Measurements from ENCODE around the gene IGFBP2. TPM values are rescaled to one million over a fixed set of nuclear protein-coding genes. Genes with fewer than 3 reads are reported as not detected.

The IGFBP2 gene
- total and polyA plus RNA-seq, 2 experiments from 2014 or later, result 177 to 364 TPM

DNA sequence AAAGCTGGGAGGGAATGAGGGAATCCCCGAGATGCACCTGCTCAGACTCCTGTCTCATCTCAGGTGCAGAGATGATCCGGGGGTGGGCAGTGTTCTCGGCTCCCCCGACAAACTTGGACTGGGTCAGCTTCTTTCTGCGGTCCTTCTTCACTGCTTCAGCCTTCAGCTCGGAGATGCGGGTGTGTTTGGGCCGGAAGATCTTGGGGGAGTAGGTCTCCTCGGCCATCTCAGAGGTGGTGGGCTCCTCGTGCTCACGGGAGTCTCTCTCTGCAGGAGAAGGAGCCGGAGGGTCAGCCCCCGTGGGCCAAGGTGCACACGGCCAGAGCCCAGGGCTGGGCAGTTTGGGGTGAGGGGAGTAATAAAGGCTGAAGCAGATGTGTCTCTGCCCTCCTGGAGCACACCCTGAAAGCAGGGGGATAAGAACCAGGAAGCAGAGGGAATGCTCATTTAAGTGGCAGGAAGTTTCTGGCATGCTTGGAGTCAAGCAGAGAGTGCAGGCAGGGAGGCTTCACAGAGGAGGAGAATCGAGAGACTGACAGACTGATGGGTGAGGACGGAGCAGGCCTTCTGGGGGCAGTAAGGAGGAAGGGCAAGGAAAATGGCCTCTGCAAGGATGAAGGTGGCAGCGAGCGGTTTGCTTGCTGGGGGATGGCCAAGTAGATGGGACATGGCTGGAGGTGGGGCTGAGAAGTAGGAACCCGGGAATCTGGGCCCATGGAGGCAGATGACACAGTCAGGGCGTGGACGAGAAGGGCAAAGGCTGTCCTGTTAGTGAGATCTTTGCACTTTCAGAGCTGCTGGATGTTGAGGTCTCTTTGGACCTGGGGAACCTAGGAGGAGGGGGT is 45.8 kb downstream of the IGFBP2 start:
- no peaks in the 10 kb centered on the region for H3K9me3 Mint-ChIP-seq
- Histone ChIP-seq H3K4me1 (ENCODE audit: insufficient read depth) (peaks cover 3% of the 10 kb centered on the region; the same call in 1 of the 2 replicates), H4K20me1 (replicated peaks; ENCODE audit: insufficient read depth) (no peaks in the 10 kb centered on the region), H3K4me2 (no peak overlapping the region), H3F3A (replicated peaks; ENCODE audit: low read depth) (no peaks in the 10 kb centered on the region), H3K4me3 (no peak overlapping the region), H3K36me3 (ENCODE audit: insufficient read depth) (no peaks in the 10 kb centered on the region), H3K27ac (ENCODE audit: low read depth) (no peak overlapping the region), H3K79me2 (replicated peaks; ENCODE audit: insufficient read depth) (no peaks in the 10 kb centered on the region), H3K27me3 (ENCODE audit: insufficient read depth) (no peaks in the 10 kb centered on the region), H2AFZ (no peak overlapping the region), H3K9me2 (ENCODE audit: insufficient read depth) (no peaks in the 10 kb centered on the region)
- peaks cover 16% of the 10 kb centered on the region for H3K27me3 Mint-ChIP-seq (ENCODE audit: insufficient read depth, low read depth, poor library complexity)
- ATAC-seq, result peak; percentile 50
- TF ChIP-seq JUNB (IDR thresholded peaks at IDR 0.05; ENCODE audit: unreplicated experiment) (no peak), NANOG (IDR thresholded peaks at IDR 0.05; ENCODE audit: borderline replicate concordance) (no peak), EZH2phosphoT487 (IDR thresholded peaks at IDR 0.05; ENCODE audit: unreplicated experiment) (no peak), ZNF114 (CRISPR knock-in tag; IDR thresholded peaks at IDR 0.05) (no peak), CREB1 (CRISPR knock-in tag; IDR thresholded peaks at IDR 0.05; ENCODE audit: low read depth) (no peak), ZNF331 (CRISPR knock-in tag; IDR thresholded peaks at IDR 0.05; ENCODE audit: low read depth) (no peak), EZH2 (IDR thresholded peaks at IDR 0.05; ENCODE audit: low read depth, unreplicated experiment) (no peak), POLR2AphosphoS5 (IDR thresholded peaks at IDR 0.05; ENCODE audit: low read depth) (no peak), STAT1 (IDR thresholded peaks at IDR 0.05; ENCODE audit: unreplicated experiment) (no peak)
- TF ChIP-seq, protein P1, sequence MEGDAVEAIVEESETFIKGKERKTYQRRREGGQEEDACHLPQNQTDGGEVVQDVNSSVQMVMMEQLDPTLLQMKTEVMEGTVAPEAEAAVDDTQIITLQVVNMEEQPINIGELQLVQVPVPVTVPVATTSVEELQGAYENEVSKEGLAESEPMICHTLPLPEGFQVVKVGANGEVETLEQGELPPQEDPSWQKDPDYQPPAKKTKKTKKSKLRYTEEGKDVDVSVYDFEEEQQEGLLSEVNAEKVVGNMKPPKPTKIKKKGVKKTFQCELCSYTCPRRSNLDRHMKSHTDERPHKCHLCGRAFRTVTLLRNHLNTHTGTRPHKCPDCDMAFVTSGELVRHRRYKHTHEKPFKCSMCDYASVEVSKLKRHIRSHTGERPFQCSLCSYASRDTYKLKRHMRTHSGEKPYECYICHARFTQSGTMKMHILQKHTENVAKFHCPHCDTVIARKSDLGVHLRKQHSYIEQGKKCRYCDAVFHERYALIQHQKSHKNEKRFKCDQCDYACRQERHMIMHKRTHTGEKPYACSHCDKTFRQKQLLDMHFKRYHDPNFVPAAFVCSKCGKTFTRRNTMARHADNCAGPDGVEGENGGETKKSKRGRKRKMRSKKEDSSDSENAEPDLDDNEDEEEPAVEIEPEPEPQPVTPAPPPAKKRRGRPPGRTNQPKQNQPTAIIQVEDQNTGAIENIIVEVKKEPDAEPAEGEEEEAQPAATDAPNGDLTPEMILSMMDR (conservative IDR thresholded peaks at IDR 0.05; ENCODE audit: low read depth in 2 of 2), result no peak
- TF ChIP-seq, protein P2, sequence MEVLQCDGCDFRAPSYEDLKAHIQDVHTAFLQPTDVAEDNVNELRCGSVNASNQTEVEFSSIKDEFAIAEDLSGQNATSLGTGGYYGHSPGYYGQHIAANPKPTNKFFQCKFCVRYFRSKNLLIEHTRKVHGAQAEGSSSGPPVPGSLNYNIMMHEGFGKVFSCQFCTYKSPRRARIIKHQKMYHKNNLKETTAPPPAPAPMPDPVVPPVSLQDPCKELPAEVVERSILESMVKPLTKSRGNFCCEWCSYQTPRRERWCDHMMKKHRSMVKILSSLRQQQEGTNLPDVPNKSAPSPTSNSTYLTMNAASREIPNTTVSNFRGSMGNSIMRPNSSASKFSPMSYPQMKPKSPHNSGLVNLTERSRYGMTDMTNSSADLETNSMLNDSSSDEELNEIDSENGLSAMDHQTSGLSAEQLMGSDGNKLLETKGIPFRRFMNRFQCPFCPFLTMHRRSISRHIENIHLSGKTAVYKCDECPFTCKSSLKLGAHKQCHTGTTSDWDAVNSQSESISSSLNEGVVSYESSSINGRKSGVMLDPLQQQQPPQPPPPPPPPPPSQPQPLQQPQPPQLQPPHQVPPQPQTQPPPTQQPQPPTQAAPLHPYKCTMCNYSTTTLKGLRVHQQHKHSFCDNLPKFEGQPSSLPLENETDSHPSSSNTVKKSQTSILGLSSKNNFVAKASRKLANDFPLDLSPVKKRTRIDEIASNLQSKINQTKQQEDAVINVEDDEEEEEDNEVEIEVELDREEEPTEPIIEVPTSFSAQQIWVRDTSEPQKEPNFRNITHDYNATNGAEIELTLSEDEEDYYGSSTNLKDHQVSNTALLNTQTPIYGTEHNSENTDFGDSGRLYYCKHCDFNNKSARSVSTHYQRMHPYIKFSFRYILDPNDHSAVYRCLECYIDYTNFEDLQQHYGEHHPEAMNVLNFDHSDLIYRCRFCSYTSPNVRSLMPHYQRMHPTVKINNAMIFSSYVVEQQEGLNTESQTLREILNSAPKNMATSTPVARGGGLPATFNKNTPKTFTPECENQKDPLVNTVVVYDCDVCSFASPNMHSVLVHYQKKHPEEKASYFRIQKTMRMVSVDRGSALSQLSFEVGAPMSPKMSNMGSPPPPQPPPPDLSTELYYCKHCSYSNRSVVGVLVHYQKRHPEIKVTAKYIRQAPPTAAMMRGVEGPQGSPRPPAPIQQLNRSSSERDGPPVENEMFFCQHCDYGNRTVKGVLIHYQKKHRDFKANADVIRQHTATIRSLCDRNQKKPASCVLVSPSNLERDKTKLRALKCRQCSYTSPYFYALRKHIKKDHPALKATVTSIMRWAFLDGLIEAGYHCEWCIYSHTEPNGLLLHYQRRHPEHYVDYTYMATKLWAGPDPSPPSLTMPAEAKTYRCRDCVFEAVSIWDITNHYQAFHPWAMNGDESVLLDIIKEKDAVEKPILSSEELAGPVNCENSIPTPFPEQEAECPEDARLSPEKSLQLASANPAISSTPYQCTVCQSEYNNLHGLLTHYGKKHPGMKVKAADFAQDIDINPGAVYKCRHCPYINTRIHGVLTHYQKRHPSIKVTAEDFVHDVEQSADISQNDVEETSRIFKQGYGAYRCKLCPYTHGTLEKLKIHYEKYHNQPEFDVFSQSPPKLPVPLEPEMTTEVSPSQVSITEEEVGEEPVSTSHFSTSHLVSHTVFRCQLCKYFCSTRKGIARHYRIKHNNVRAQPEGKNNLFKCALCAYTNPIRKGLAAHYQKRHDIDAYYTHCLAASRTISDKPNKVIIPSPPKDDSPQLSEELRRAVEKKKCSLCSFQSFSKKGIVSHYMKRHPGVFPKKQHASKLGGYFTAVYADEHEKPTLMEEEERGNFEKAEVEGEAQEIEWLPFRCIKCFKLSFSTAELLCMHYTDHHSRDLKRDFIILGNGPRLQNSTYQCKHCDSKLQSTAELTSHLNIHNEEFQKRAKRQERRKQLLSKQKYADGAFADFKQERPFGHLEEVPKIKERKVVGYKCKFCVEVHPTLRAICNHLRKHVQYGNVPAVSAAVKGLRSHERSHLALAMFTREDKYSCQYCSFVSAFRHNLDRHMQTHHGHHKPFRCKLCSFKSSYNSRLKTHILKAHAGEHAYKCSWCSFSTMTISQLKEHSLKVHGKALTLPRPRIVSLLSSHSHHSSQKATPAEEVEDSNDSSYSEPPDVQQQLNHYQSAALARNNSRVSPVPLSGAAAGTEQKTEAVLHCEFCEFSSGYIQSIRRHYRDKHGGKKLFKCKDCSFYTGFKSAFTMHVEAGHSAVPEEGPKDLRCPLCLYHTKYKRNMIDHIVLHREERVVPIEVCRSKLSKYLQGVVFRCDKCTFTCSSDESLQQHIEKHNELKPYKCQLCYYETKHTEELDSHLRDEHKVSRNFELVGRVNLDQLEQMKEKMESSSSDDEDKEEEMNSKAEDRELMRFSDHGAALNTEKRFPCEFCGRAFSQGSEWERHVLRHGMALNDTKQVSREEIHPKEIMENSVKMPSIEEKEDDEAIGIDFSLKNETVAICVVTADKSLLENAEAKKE (CRISPR knock-in tag; IDR thresholded peaks at IDR 0.05), result no peak
- TF ChIP-seq, protein P3, sequence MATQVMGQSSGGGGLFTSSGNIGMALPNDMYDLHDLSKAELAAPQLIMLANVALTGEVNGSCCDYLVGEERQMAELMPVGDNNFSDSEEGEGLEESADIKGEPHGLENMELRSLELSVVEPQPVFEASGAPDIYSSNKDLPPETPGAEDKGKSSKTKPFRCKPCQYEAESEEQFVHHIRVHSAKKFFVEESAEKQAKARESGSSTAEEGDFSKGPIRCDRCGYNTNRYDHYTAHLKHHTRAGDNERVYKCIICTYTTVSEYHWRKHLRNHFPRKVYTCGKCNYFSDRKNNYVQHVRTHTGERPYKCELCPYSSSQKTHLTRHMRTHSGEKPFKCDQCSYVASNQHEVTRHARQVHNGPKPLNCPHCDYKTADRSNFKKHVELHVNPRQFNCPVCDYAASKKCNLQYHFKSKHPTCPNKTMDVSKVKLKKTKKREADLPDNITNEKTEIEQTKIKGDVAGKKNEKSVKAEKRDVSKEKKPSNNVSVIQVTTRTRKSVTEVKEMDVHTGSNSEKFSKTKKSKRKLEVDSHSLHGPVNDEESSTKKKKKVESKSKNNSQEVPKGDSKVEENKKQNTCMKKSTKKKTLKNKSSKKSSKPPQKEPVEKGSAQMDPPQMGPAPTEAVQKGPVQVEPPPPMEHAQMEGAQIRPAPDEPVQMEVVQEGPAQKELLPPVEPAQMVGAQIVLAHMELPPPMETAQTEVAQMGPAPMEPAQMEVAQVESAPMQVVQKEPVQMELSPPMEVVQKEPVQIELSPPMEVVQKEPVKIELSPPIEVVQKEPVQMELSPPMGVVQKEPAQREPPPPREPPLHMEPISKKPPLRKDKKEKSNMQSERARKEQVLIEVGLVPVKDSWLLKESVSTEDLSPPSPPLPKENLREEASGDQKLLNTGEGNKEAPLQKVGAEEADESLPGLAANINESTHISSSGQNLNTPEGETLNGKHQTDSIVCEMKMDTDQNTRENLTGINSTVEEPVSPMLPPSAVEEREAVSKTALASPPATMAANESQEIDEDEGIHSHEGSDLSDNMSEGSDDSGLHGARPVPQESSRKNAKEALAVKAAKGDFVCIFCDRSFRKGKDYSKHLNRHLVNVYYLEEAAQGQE (IDR thresholded peaks at IDR 0.05; ENCODE audit: unreplicated experiment), result no peak
- TF ChIP-seq, protein P4, sequence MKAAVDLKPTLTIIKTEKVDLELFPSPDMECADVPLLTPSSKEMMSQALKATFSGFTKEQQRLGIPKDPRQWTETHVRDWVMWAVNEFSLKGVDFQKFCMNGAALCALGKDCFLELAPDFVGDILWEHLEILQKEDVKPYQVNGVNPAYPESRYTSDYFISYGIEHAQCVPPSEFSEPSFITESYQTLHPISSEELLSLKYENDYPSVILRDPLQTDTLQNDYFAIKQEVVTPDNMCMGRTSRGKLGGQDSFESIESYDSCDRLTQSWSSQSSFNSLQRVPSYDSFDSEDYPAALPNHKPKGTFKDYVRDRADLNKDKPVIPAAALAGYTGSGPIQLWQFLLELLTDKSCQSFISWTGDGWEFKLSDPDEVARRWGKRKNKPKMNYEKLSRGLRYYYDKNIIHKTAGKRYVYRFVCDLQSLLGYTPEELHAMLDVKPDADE (IDR thresholded peaks at IDR 0.05), result no peak
- peak; percentile 40 for DNase-seq (ENCODE audit: low spot score)
- H3K4me3 Mint-ChIP-seq, result no peak overlapping the region; the same call in 2 of the 3 replicates
- H3K27ac Mint-ChIP-seq, result no peak overlapping the region
- H3K4me1 Mint-ChIP-seq, result peaks cover 30% of the 10 kb centered on the region
- H3K36me3 Mint-ChIP-seq (ENCODE audit: low read depth), result no peaks in the 10 kb centered on the region
